Neural cell (in vitro differentiated cells): ENCODE data around the gene ZNF446. TPM values are rescaled to one million over a fixed set of nuclear protein-coding genes. Genes with fewer than 3 reads are reported as not detected.

ENCODE experiments used
- polyA plus RNA-seq: library from polyadenylated mRNA; depleted of rRNA; stranded (reverse); fragments of >200 nt; gene quantifications from 2 replicates; pipeline ENCODE4 v1.2.3, GENCODE V29; 2014
- small RNA-seq, 3 experiments: library from RNA; depleted of rRNA; stranded (forward); fragments of <200 nt; gene quantifications; one replicate each; pipeline ENCODE3, GENCODE V24; 2012

ZNF446 gene
- polyA plus RNA-seq, 1 donor from 2014 or later: 18.2 TPM

Small RNAs within 50 kb of the gene (small RNA-seq; reads per million reads assigned to genes)
- 0 reads per million in 3 experiments for gene RN7SL693P
- 0 reads per million in 3 experiments for gene RNU6-1337P

Other genes starting within 250 kb of the ZNF446 start
- gene ZNF544, start 247.4 kb upstream of the ZNF446 start, polyA plus RNA-seq: 22.7 and 50.1 TPM in 2 replicates
- gene ZNF8, start 197.4 kb upstream of the ZNF446 start, polyA plus RNA-seq: 5.5 and 6.4 TPM in 2 replicates
- 137 and 141 TPM in 2 replicates for gene ERVK3-1, start 171.0 kb upstream of the ZNF446 start, polyA plus RNA-seq
- gene ZSCAN22, start 149.4 kb upstream of the ZNF446 start, polyA plus RNA-seq: 1.6 and 2.2 TPM in 2 replicates
- gene A1BG, start 122.9 kb upstream of the ZNF446 start, polyA plus RNA-seq: 35.4 and 40.0 TPM in 2 replicates
- 13.7 and 18.4 TPM in 2 replicates for gene ZNF497, start 113.6 kb upstream of the ZNF446 start, polyA plus RNA-seq
- gene ZNF837, start 95.3 kb upstream of the ZNF446 start, polyA plus RNA-seq: 4.5 and 9.8 TPM in 2 replicates
- gene RPS5, start 89.1 kb upstream of the ZNF446 start, polyA plus RNA-seq: 1,461 and 1,514 TPM in 2 replicates
- not detected in 2 replicates for gene RNF225, start 80.7 kb upstream of the ZNF446 start, polyA plus RNA-seq
- gene ZNF584, start 67.7 kb upstream of the ZNF446 start, polyA plus RNA-seq: 17.9 and 29.6 TPM in 2 replicates
- 0.77 and 1.0 TPM in 2 replicates for gene ZNF132, start 36.2 kb upstream of the ZNF446 start, polyA plus RNA-seq
- 7.8 and 10.4 TPM in 2 replicates for gene ZNF324B, start 24.7 kb upstream of the ZNF446 start, polyA plus RNA-seq
- gene ZNF324, start 9.3 kb upstream of the ZNF446 start, polyA plus RNA-seq: 12.5 and 19.5 TPM in 2 replicates
- gene SLC27A5, start 35.6 kb downstream of the ZNF446 start, polyA plus RNA-seq: 14.9 and 19.7 TPM in 2 replicates
- 5.5 and 6.8 TPM in 2 replicates for gene ZBTB45, start 43.5 kb downstream of the ZNF446 start, polyA plus RNA-seq
- gene TRIM28, start 67.7 kb downstream of the ZNF446 start, polyA plus RNA-seq: 227 and 256 TPM in 2 replicates
- 176 and 189 TPM in 2 replicates for gene CHMP2A, start 78.8 kb downstream of the ZNF446 start, polyA plus RNA-seq
- gene UBE2M, start 82.3 kb downstream of the ZNF446 start, polyA plus RNA-seq: 138 and 151 TPM in 2 replicates
- gene MZF1, start 97.0 kb downstream of the ZNF446 start, polyA plus RNA-seq: 74.6 and 80.8 TPM in 2 replicates